Neural cell (in vitro differentiated cells): ENCODE measurements around the gene BLMH.

ENCODE experiments used
- CTCF ChIP-seq: fragments of 450-650 bp; IDR thresholded peaks from 2 replicates; pipeline ENCODE4 v1.5.1; 2014; ENCODE audit warnings: antibody characterized with exemption, mild to moderate bottlenecking, moderate library complexity; ENCODE audit not compliant: poor library complexity, severe bottlenecking
- EP300 ChIP-seq: fragments of 450-650 bp; conservative IDR thresholded peaks from 2 replicates; pipeline ENCODE4 v1.6.1; 2014; ENCODE audit warnings: antibody characterized with exemption, mild to moderate bottlenecking, moderate library complexity; ENCODE audit not compliant: poor library complexity, severe bottlenecking
- EZH2 ChIP-seq: fragments of 200-600, 300-800 bp; shearing (Covaris generic), sonication (generic); IDR thresholded peaks from 2 replicates; pipeline ENCODE4 v1.6.1; 2014; ENCODE audit warnings: antibody characterized with exemption, low read length, borderline replicate concordance, mild to moderate bottlenecking; ENCODE audit not compliant: insufficient read depth, poor library complexity, severe bottlenecking
- MXI1 ChIP-seq: fragments of 450-650 bp; conservative IDR thresholded peaks from 2 replicates; pipeline ENCODE4 v1.6.1; 2014; ENCODE audit warnings: antibody characterized with exemption, mild to moderate bottlenecking; ENCODE audit not compliant: poor library complexity, severe bottlenecking
- POLR2AphosphoS5 ChIP-seq: IDR thresholded peaks from 2 replicates; pipeline ENCODE4 v1.6.1; 2012
- RAD21 ChIP-seq: fragments of 450-650 bp; conservative IDR thresholded peaks from 2 replicates; pipeline ENCODE4 v1.6.1; 2014; ENCODE audit warnings: antibody characterized with exemption, mild to moderate bottlenecking, moderate library complexity
- REST ChIP-seq: IDR thresholded peaks from 2 replicates; pipeline ENCODE4 v1.6.1; 2012; ENCODE audit warnings: borderline replicate concordance
- SMC3 ChIP-seq: fragments of 450-650 bp; conservative IDR thresholded peaks from 2 replicates; pipeline ENCODE4 v1.6.1; 2014; ENCODE audit warnings: antibody characterized with exemption, mild to moderate bottlenecking, moderate library complexity; ENCODE audit not compliant: poor library complexity
- TAF1 ChIP-seq: IDR thresholded peaks from 2 replicates; pipeline ENCODE4 v1.6.1; 2012; ENCODE audit warnings: low read depth

- TF ChIP-seq CTCF (no peak), EZH2 (no peak), SMC3 (no peak), EP300 (no peak), RAD21 (no peak), TAF1 (no peak), POLR2AphosphoS5 (no peak), REST (no peak), MXI1 (no peak)
These were observed 71.3 kb downstream of the BLMH start for GRCh38 chr17:30220414-30220813.
